H54 (cell line): ENCODE data around the gene ACADL.

Experiments used
- DNase-seq: peaks from one replicate; pipeline ENCODE4 v3.0.0; 2011; ENCODE audit warnings: low spot score, mixed read lengths; ENCODE audit not compliant: insufficient read length
- FAIRE-seq: peaks from 3 replicates; lab custom pipeline; 2011; peaks lifted over from hg19 to GRCh38; lab: Jason Lieb, UNC
- POLR2A ChIP-seq: IDR thresholded peaks from 2 replicates; pipeline ENCODE4 v1.6.1; 2011; ENCODE audit warnings: low read depth, mild to moderate bottlenecking, low read length

The ACADL gene

DNA sequence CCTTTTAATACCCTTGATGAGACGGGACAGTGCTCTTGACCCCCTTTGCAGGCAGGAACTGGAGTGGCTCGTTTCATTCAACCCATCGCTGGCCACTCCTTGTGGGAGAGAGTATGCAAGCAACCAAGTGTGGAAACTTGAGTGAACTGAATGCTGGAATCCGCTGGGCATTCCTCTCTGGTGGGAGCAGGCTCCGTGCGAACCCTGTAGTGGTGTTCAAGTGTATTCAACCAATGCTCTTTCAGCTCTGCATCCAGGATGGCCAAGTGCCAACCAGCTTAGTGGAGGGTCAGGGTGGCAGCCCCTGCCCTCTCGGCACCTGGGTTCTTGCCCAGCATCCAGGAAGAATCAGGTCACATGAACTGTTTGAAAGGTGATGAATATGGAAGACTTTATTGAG is 3.3 kb upstream of the ACADL start:
- no peak for FAIRE-seq
- no peak for TF ChIP-seq POLR2A
- DNase-seq: no peak

DNA sequence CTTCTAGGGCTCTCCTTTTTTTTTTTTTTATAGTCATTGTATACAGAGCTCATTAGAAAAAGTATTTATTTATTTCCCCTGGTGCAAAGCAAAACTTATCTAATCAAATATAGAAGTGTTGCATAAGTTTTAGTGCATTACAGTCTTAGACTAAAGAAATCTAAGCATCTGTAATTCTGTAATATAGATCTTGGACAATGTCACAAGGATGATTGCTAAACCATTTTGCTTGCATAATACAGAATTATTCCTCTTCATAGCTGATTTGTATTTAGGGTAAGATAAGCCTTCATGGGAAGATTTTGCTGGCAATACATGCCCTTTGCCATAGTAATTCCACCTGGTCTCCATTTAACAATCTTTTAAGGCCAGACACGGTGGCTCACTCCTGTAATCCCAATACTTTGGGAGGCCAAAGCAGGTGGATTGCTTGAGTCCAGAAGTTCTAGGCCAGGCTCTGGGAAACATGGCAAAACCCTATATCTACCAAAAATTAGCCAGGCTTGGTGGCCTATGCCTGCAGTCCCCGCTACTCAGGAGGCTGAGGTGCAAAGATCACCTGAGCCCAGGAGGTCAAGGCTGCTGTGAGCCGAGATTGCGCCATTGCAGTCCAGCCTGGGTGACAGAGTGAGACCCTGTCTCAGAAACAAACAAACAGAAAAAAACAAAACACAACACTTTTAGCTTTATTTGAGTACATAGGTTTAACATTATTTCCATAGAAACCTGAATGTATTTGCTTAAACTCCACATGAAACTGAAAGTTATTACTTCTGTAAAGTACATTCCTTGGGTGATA is 2.2 kb upstream of the ACADL start:
- FAIRE-seq (no peak), DNase-seq (no peak)
- TF ChIP-seq POLR2A: no peak

- FAIRE-seq: no peak
- no peak for DNase-seq
- TF ChIP-seq POLR2A: no peak
These were observed 976 bp upstream of the ACADL start for GRCh38 chr2:210226223-210226622.

GRCh38 chr2:210224591-210224940 is 681 bp downstream of the ACADL start:
- DNase-seq (no peak), FAIRE-seq (no peak)
- TF ChIP-seq POLR2A: no peak

GRCh38 chr2:210215120-210215519 is 10.1 kb downstream of the ACADL start:
- DNase-seq (no peak), FAIRE-seq (no peak)
- TF ChIP-seq POLR2A: no peak

DNA sequence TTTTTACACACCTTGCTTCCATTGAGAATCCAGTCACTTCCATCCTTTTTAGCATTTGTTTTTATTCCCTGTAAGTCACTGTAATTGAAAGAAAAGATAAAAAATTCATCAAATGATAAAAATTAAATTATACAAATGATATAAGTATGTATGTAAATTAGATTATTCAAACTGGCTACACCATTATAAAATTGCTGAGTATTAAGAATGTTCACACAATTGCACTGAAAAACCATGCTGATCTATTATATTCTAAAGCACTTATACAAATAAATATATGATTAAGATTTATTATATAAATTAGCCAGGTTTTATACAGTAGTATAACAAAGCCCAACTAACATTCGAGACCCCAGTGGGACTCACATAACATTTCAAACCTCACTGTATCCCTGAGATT is 15.1 kb downstream of the ACADL start:
- FAIRE-seq (no peak), DNase-seq (no peak)
- no peak for TF ChIP-seq POLR2A

DNA sequence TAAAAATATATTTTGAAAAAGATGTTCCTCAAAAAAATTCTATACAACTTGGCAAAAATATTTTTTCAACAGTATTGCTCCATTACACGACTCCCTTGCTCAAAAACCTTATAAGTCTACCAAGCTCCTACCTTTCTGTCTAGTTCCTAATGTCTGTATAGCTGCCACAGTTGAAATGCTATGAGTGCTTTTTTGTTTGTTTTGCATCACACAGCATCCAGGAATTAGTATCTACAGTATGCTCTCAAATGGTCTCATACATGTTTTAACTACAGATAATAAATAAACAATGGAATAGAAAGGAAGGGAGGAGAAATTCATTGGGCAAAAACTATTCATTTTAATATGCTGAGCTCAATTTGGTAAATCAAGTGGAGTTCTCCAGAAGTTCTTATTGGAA is 17.3 kb downstream of the ACADL start:
- no peak for DNase-seq
- no peak for FAIRE-seq
- TF ChIP-seq POLR2A: no peak

- no peak for FAIRE-seq
These were observed 21.7 kb downstream of the ACADL start for GRCh38 chr2:210203558-210203957.

GRCh38 chr2:210203147-210203546 is 22.1 kb downstream of the ACADL start:
- no peak for TF ChIP-seq POLR2A
- DNase-seq (no peak), FAIRE-seq (no peak)

More at GRCh38 chr2:210203558-210203957, 21.7 kb downstream of the ACADL start:
- TF ChIP-seq POLR2A: no peak
- DNase-seq: no peak

GRCh38 chr2:210199854-210200253 is 25.4 kb downstream of the ACADL start:
- no peak for FAIRE-seq
- no peak for DNase-seq
- no peak for TF ChIP-seq POLR2A

DNA sequence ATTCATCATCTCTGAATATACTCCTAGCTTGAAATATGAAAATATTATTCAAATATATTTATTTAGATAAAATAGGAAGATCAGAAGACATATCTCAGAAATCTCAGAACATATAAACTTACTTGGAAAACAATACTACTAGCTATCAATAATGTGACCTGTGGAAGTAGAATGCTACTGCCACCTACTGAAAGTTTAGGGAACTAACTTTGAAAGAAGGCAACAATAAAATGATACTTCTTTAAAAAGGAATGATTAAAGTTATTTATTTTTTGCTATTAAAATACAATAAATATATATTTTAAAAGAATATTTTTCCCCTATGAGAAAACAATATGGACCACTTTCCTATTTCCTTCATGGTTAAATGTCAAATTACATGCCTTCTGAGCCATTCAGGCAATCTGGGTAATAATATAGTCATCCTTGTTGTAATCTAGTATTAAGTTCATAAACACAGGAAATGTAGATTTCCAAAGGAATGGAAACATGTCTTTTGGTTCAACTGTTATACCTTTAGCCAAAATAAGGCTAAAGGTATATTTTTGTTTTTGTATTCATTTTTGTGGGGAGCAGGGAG is 26.0 kb downstream of the ACADL start:
- DNase-seq: no peak
- TF ChIP-seq POLR2A: no peak
- FAIRE-seq: peak; percentile 36

DNA sequence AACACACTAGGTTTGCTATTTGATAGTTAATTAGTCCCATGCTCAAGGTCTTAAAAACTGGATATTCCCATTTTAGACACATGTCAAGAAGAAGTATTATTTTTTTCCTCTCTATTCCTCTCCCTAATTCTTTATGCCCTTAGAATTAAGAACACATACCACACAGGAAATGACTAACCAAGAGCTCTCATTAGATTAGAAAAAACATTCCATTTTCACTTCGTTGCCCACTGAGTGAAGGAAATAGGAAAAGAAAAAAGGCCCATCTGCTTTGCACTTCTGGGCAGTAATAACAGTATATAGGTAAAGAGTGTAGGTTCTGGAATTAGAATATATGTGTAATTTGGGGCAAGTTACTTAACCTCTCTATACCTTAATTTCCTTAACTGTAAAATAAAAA is 26.9 kb downstream of the ACADL start:
- DNase-seq (no peak), FAIRE-seq (no peak)
- no peak for TF ChIP-seq POLR2A

GRCh38 chr2:210197720-210198119 is 27.5 kb downstream of the ACADL start:
- DNase-seq: no peak
- TF ChIP-seq POLR2A: no peak
- FAIRE-seq: no peak

DNA sequence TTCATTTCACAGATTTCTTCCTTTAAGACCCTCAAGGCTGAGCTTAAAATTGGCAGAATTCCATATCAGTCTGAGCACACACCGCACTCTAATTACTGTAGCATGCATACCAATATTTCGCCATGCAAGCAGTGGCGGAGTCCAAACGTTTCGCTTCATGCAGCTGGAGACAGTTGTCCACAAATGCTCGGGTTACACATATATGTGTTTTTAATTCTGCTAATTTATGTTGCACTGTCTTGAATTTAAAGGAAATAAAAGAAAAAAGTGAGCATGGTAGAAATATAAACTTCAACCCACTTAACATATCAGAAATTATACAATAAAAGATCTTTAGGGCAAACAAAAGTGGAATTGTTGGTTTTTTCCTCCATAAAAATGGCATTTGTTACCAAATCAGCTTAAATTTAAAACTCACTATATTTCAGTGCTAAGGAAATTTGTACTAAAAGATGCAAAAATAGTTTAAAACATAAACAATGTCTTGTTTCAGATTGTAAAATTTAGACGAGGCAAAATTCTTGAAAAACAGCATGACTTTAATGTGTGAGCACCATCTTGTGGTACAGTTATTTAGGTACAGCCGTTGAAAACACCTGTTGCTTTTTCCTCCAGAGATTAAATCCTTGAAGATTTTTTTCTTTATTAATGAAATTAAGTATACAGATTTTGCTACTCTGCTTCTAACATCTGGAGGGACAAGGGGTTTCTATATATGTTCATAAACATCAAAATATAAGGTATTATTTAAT is 30.0 kb downstream of the ACADL start:
- no peak for TF ChIP-seq POLR2A
- FAIRE-seq (peak; percentile 78), DNase-seq (no peak)
